NCI-H2227 treated with DMSO at 0.1 percent for 48 hours (cell line): ENCODE data around the gene USP48.
"Not testable (repeated sequence)": the region's sequence is repeated elsewhere in the genome, so short reads cannot be mapped to it uniquely, and the experiment has no call there.

Source experiments
- DNase-seq: peaks from one replicate; lab custom pipeline; 2025; lab: John Stamatoyannopoulos, UW

Gene USP48

GRCh38 chr1:21696931-21697330, 86.0 kb downstream of the USP48 start:
- no peak for DNase-seq

GRCh38 chr1:21693732-21694131, 89.2 kb downstream of the USP48 start:
- DNase-seq, result no peak

GRCh38 chr1:21691739-21692138, 91.2 kb downstream of the USP48 start:
- no peak for DNase-seq

GRCh38 chr1:21689661-21690372, 93.1 kb downstream of the USP48 start:
- DNase-seq, result no peak

GRCh38 chr1:21687081-21687529, 95.8 kb downstream of the USP48 start:
- no peak for DNase-seq

- DNase-seq, result no peak
These were observed 96.8 kb downstream of the USP48 start for GRCh38 chr1:21685946-21686678.

- DNase-seq, result no peak
These were observed 101.5 kb downstream of the USP48 start for GRCh38 chr1:21681426-21681825.

- DNase-seq, result no peak
These were observed 102.0 kb downstream of the USP48 start for GRCh38 chr1:21680918-21681317.

- peak; percentile 39 for DNase-seq
These were observed 102.6 kb downstream of the USP48 start for GRCh38 chr1:21680381-21680780.

- DNase-seq, result no peak
These were observed 105.8 kb downstream of the USP48 start for GRCh38 chr1:21677168-21677567.

GRCh38 chr1:21674957-21675356, 108.0 kb downstream of the USP48 start:
- no peak for DNase-seq

- not testable (repeated sequence) for DNase-seq
These were observed 109.1 kb downstream of the USP48 start for GRCh38 chr1:21673853-21674252.

- no peak for DNase-seq
These were observed 109.6 kb downstream of the USP48 start for GRCh38 chr1:21673277-21673780.

- no peak for DNase-seq
These were observed 110.3 kb downstream of the USP48 start for GRCh38 chr1:21672478-21673276.

- DNase-seq, result no peak
These were observed 111.0 kb downstream of the USP48 start for GRCh38 chr1:21671915-21672314.

GRCh38 chr1:21670956-21671902, 111.7 kb downstream of the USP48 start:
- DNase-seq, result no peak

- DNase-seq, result no peak
These were observed 112.7 kb downstream of the USP48 start for GRCh38 chr1:21670059-21670881.

GRCh38 chr1:21669258-21670058, 113.5 kb downstream of the USP48 start, which contains the start of gene RAP1GAP:
Gene RAP1GAP (minus strand): TSS chr1:21669357. CDS start chr1:21620032, 49,325 bp downstream.
- no peak for DNase-seq

- no peak for DNase-seq
These were observed 114.0 kb downstream of the USP48 start for GRCh38 chr1:21668951-21669257.
